ENCODE measurements around the gene SAMM50.

Gene SAMM50

GRCh38 chr22:43990044-43990443 is 34.8 kb downstream of the SAMM50 start:
- in situ Hi-C loops (cut with HindIII; ENCODE audit: low pct_ligation_motif_present, low sequenced_read_pairs) = loop anchor here (25.0 kb wide), 1 partner anchor 97 kb away; no protein-coding TSS in a partner anchor
- Histone ChIP-seq H3K27ac (no peak overlapping the region), H3K36me3 (replicated peaks) (peaks cover 48% of the 10 kb centered on the region), H3K27me3 (replicated peaks) (no peaks in the 10 kb centered on the region), H3K4me3 (ENCODE audit: low read depth, low read length) (no peak overlapping the region)
- no peak for TF ChIP-seq CTCF (IDR thresholded peaks at IDR 0.05; ENCODE audit: low read depth, low read length, missing control alignments)
- no peak for DNase-seq

GRCh38 chr22:43991316-43992020 is 36.2 kb downstream of the SAMM50 start:
- Histone ChIP-seq H3K4me3 (ENCODE audit: low read depth, low read length) (no peak overlapping the region), H3K36me3 (replicated peaks) (peaks cover 52% of the 10 kb centered on the region), H3K27me3 (replicated peaks) (no peaks in the 10 kb centered on the region), H3K27ac (no peak overlapping the region)
- DNase-seq = no peak
- no peak for TF ChIP-seq CTCF (IDR thresholded peaks at IDR 0.05; ENCODE audit: low read depth, low read length, missing control alignments)
- in situ Hi-C loops (cut with HindIII; ENCODE audit: low pct_ligation_motif_present, low sequenced_read_pairs) = loop anchor here (25.0 kb wide), 1 partner anchor 96 kb away; no protein-coding TSS in a partner anchor

GRCh38 chr22:43992331-43992821 is 37.1 kb downstream of the SAMM50 start:
- no peak overlapping the region for H3K27ac ChIP-seq
- peaks cover 59% of the 10 kb centered on the region for H3K36me3 ChIP-seq (replicated peaks)
- in situ Hi-C loops (cut with HindIII; ENCODE audit: low pct_ligation_motif_present, low sequenced_read_pairs) = loop anchor here (25.0 kb wide), 1 partner anchor 95 kb away; no protein-coding TSS in a partner anchor
- peak; percentile 6 for DNase-seq
- TF ChIP-seq CTCF (IDR thresholded peaks at IDR 0.05; ENCODE audit: low read depth, low read length, missing control alignments) = no peak
- no peak overlapping the region for H3K4me3 ChIP-seq (ENCODE audit: low read depth, low read length)
- H3K27me3 ChIP-seq (replicated peaks) = no peaks in the 10 kb centered on the region

GRCh38 chr22:43993072-43993760 is 38.0 kb downstream of the SAMM50 start:
- Histone ChIP-seq H3K36me3 (replicated peaks) (peaks cover 60% of the 10 kb centered on the region), H3K27ac (no peak overlapping the region), H3K27me3 (replicated peaks) (no peaks in the 10 kb centered on the region), H3K4me3 (ENCODE audit: low read depth, low read length) (no peak overlapping the region)
- peak; percentile 26 for DNase-seq
- in situ Hi-C loops (cut with HindIII; ENCODE audit: low pct_ligation_motif_present, low sequenced_read_pairs) = loop anchor here (25.0 kb wide), 1 partner anchor 94 kb away; no protein-coding TSS in a partner anchor
- TF ChIP-seq CTCF (IDR thresholded peaks at IDR 0.05; ENCODE audit: low read depth, low read length, missing control alignments) = peak; percentile 98

GRCh38 chr22:43994006-43994405 is 38.8 kb downstream of the SAMM50 start:
- in situ Hi-C loops (cut with HindIII; ENCODE audit: low pct_ligation_motif_present, low sequenced_read_pairs) = loop anchor here (25.0 kb wide), 1 partner anchor 93 kb away; no protein-coding TSS in a partner anchor
- no peak for TF ChIP-seq CTCF (IDR thresholded peaks at IDR 0.05; ENCODE audit: low read depth, low read length, missing control alignments)
- H3K36me3 ChIP-seq (replicated peaks) = peaks cover 56% of the 10 kb centered on the region
- no peaks in the 10 kb centered on the region for H3K27me3 ChIP-seq (replicated peaks)
- no peak for DNase-seq
- no peak overlapping the region for H3K4me3 ChIP-seq (ENCODE audit: low read depth, low read length)
- H3K27ac ChIP-seq = no peak overlapping the region

All from brain microvascular endothelial cell (primary cell).